HG03103 (cell line): ENCODE measurements around the gene ZNRD2.

Source experiments
- ATAC-seq: cut with Tn5 transposase; IDR thresholded peaks from one replicate; pipeline ENCODE4 v1.9.1; 2021; ENCODE audit warnings: low read depth; ENCODE audit not compliant: unreplicated experiment

The ZNRD2 gene

GRCh38 chr11:65569164-65569972 lies 909 bp upstream of the ZNRD2 start:
- no peak for ATAC-seq

GRCh38 chr11:65571420-65571819 lies 1.1 kb downstream of the ZNRD2 start:
- no peak for ATAC-seq

- ATAC-seq: no peak
These were observed 1.7 kb downstream of the ZNRD2 start for GRCh38 chr11:65571940-65572339.

GRCh38 chr11:65572356-65573051 lies 2.2 kb downstream of the ZNRD2 start, which contains the start of gene FAM89B:
Gene FAM89B, plus strand, starts transcription at chr11:65572538. Its CDS starts 132 bp downstream, at chr11:65572670.
- ATAC-seq: no peak

- no peak for ATAC-seq
These were observed 3.3 kb downstream of the ZNRD2 start for GRCh38 chr11:65573391-65574079.

- no peak for ATAC-seq
These were observed 4.0 kb downstream of the ZNRD2 start for GRCh38 chr11:65574109-65574810.

- no peak for ATAC-seq
These were observed 4.7 kb downstream of the ZNRD2 start for GRCh38 chr11:65574811-65575567.

- ATAC-seq: no peak
These were observed 5.4 kb downstream of the ZNRD2 start, which contains the start of gene EHBP1L1 for GRCh38 chr11:65575568-65576231. Gene EHBP1L1, plus strand, starts transcription at chr11:65576053. Its CDS starts 250 bp downstream, at chr11:65576303.

- no peak for ATAC-seq
These were observed 6.1 kb downstream of the ZNRD2 start for GRCh38 chr11:65576232-65576866.

- ATAC-seq: no peak
These were observed 6.8 kb downstream of the ZNRD2 start for GRCh38 chr11:65576867-65577755.

- no peak for ATAC-seq
These were observed 7.5 kb downstream of the ZNRD2 start for GRCh38 chr11:65577756-65578109.

- ATAC-seq: no peak
These were observed 7.9 kb downstream of the ZNRD2 start for GRCh38 chr11:65578134-65578533.

GRCh38 chr11:65578667-65579066 lies 8.4 kb downstream of the ZNRD2 start:
- no peak for ATAC-seq

- ATAC-seq: no peak
These were observed 9.0 kb downstream of the ZNRD2 start for GRCh38 chr11:65579291-65579690.

GRCh38 chr11:65580031-65580692 lies 9.9 kb downstream of the ZNRD2 start:
- no peak for ATAC-seq

- ATAC-seq: no peak
These were observed 10.5 kb downstream of the ZNRD2 start for GRCh38 chr11:65580756-65581155.

GRCh38 chr11:65581928-65582327 lies 11.7 kb downstream of the ZNRD2 start:
- no peak for ATAC-seq
